HG03064 (cell line): ENCODE results near the gene DNAAF8.
A peak's percentile ranks its signal among the peaks of the same experiment; 100 is the strongest.

ENCODE experiments used
- ATAC-seq: cut with Tn5 transposase; IDR thresholded peaks from one replicate; pipeline ENCODE4 v1.9.1; 2021; ENCODE audit warnings: low read depth; ENCODE audit not compliant: unreplicated experiment

DNAAF8 gene

DNA sequence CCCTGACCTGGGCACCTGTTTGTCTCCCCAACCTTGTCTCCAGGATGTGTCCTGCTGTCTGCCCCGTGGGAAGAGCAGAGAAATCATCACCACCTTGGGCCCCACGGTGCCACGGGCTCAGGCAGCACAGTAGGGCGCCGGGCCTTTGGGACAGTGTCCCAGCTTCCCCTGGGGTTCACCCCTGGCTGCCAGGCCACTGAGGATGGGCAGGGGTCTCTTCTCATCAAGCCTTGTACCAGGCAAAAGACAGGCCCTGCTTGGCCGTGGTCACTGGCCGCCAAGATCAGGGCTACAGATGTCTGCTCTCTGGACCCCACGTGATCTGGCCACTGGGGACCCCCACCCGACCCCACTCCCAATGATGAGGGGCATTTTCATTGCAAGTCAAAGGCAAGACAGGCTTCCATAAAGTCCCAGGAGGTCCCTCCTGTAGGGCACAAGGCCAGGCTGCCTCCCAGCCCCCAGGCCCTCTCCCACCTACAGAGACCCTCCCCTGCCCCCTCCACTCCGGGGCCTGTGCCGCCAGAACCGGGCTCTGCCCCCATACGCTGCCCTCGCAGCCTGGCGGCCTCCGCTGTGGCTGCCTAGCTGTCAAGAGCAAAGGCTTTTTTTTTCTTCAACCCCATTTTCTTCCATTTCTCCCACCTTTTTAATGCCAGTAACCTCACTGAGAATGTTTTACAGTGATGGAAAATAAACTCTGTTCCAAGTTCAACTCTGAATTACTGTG lies 14.5 kb downstream of the DNAAF8 start:
- ATAC-seq: no peak

GRCh38 chr16:4749700-4750257 lies 15.4 kb downstream of the DNAAF8 start:
- ATAC-seq: no peak

GRCh38 chr16:4750896-4751295 lies 16.6 kb downstream of the DNAAF8 start:
- no peak for ATAC-seq

DNA sequence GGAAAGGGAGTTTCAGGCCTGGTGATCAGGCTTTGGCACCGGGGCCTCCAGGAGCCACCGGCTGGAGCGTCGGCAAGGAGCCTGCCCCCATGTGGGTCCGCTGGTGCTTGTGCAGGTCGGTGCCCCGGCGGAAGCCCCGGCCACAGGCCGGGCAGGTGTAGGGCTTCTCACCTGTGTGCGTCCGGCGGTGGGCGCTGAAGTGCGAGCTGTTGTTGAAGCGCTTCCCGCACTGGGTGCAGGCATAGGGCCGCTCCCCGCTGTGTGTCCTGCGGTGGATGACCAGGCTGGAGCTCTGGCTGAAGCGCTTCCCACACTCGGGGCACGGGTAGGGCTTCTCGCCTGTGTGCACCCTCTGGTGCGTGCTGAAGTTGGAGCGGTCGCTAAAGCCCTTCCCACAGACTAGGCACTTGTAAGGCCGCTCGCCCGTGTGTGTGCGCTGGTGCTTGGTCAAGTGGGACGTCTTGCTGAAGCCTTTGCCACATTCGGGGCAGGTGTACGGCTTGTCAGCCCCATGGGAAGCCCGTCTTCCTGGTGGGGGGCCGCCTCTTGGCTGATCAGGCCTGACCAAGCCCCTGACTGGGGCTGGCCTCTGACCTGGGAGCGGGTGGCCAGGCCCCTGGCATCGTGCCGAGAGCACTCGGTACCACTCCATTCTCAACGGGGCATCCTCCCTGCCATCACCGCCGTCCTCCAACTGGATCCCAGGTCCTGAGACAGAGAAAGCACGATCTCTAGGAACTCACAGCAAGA lies 18.2 kb downstream of the DNAAF8 start:
- no peak for ATAC-seq

DNA sequence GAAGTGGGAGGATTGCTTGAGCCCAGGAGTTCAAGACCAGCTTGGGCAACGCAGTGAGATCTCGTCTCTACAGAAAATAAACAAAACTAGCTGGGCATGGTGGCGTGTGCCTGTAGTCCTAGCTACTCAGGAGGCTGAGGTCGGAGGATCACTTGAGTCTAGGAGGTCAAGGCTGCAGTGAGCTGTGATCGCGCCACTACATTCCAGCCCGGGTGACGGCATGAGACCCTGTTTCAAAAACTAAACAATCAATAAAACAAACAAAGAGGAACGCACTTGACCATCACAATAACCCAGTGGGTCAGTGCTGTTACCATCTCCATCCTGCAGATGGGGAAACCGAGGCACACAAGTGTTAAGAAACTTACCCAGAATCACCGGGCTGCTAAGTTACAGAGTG lies 18.9 kb downstream of the DNAAF8 start:
- ATAC-seq: no peak

DNA sequence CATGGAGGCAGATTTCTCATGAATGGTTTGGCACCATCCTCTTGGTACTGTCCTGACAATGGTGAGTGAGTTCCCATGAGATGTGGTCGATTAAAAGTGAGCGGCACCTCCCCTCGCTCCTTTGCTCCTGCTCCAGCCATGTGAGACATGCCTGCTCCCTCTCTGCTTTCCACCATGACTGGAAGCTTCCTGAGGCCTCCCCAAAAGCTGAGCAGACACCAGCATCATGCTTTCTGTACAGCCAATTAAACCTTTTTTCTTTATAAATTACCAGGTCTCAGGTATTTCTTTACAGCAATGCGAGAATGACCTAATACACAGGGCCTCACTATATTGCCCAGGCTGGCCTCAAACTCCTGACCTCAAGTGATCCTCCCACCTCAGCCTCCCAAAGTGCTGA lies 20.5 kb downstream of the DNAAF8 start:
- ATAC-seq: no peak

GRCh38 chr16:4755687-4756086 lies 21.4 kb downstream of the DNAAF8 start:
- ATAC-seq: no peak

- ATAC-seq: no peak
Observed at GRCh38 chr16:4760221-4760910, 26.0 kb downstream of the DNAAF8 start.

GRCh38 chr16:4762205-4762604 lies 27.9 kb downstream of the DNAAF8 start:
- no peak for ATAC-seq

- ATAC-seq: no peak
Observed at GRCh38 chr16:4763791-4764190, 29.5 kb downstream of the DNAAF8 start.

- ATAC-seq: no peak
Observed at GRCh38 chr16:4765511-4766474, 31.5 kb downstream of the DNAAF8 start.

DNA sequence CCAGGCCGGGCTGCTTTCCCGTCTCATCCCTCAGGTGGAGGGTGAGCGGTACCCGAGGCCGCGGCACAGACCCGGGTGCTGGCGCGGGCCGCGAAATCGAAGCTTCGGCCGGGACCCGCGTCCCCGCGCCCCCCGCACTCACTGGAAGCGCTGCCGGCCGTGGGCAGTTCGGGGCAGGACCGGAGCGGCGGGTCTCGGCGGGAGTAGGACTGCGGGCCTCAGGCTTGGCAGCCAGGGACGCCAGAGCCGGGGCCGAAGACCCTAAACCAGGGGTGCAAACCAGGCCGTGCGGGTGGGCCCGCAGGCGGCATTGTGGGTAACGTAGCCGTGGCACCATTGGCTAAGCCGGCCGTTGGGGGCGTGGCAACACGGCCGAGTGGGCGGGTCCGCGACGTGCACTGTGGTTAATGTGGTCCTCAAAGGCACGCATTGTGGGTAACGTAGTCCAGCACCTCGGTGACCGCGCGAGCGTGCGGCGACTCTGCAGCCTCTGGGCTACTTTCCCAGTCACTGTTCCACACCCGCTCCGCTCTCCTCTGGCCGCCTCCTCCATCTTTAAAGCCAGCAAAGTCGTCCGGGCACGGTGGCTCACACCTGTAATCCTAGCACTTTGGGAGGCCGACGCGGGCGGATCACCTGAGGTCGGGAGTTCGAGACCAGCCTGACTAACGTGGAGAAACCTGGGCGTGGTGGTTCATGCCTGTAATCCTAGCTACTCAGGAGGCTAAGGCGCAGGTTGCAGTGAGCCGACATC lies 32.7 kb downstream of the DNAAF8 start, which contains the start of gene ZNF500:
Gene ZNF500 (minus strand): TSS at position 288 of the 754 bp plus-strand sequence. CDS start 1,184 bp downstream, outside the sequence.
- peak; percentile 83 for ATAC-seq

GRCh38 chr16:4767872-4768548 lies 33.7 kb downstream of the DNAAF8 start:
- ATAC-seq: no peak

- peak; percentile 51 for ATAC-seq
Observed at GRCh38 chr16:4768549-4769305, 34.4 kb downstream of the DNAAF8 start.

GRCh38 chr16:4769306-4769638 lies 34.9 kb downstream of the DNAAF8 start:
- ATAC-seq: no peak

DNA sequence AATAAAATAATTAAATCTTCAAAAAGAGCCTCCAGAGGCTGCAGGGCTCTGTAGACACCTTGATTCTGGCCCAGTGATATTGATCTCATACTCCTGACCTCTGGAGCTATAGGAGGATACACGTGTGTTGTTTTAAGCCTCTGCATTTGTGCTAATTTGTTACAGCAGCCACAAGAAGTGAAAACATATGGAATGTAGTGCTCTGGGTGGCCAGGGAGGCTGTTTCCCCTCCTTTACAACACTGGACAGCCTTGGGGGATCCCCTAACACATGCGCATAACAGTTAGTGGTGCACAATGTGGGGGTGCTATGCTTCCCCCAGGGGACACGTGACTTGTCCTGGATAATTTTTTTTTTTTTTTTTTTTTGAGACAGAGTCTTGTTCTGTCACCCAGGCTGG lies 37.3 kb downstream of the DNAAF8 start:
- ATAC-seq: no peak

DNA sequence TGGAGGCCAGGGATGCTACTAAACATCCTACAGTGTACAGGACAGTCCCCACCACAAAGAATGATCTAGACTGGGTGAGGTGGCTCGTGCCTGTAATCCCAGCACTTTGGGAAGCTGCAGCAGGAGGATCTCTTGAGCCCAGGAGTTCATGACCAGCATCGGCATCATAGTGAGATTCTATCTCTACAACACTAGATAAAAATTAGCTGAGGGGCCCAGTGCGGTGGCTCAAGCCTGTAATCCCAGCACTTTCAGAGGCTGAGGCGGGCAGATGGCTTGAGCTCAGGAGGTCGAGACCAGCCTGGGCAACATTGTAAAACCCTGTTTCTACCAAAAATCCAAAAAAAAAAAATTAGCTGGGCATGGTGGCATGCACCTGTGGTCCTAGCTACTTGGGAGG lies 38.0 kb downstream of the DNAAF8 start:
- ATAC-seq: no peak

DNA sequence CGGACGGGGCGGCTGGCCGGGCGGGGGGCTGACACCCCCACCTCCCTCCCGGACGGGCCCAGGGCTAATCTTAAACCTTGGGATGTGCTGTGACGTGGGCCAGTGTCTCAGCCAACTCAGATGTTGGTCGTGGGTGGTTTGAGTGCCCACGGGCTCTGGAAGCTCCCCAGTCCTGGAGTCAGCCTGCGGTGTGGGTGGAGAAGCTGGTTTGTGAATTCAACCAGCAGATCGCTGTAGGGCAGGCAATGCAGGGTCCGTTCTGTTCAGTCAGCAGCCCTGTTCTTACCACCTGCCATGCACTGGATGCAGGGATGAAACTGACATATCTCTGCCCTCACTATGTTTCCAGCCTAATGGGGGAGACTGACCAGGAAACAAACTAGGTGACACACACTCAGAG lies 40.7 kb downstream of the DNAAF8 start:
- no peak for ATAC-seq
